GM12872 (cell line): ENCODE results near the gene AKAP9.

Source experiments
- CTCF ChIP-seq: IDR thresholded peaks from 3 replicates; pipeline ENCODE4 v1.5.1; 2011; ENCODE audit warnings: low read depth, mild to moderate bottlenecking, low read length, moderate library complexity; ENCODE audit not compliant: insufficient read depth

The AKAP9 gene

GRCh38 chr7:92058899-92059298 lies 118.2 kb downstream of the AKAP9 start:
- TF ChIP-seq CTCF: no peak

- no peak for TF ChIP-seq CTCF
Observed at GRCh38 chr7:92061154-92061553, 120.5 kb downstream of the AKAP9 start.

- no peak for TF ChIP-seq CTCF
Observed at GRCh38 chr7:92064438-92065029, 123.9 kb downstream of the AKAP9 start.

GRCh38 chr7:92071032-92071431 lies 130.4 kb downstream of the AKAP9 start:
- no peak for TF ChIP-seq CTCF

- no peak for TF ChIP-seq CTCF
Observed at GRCh38 chr7:92072121-92072520, 131.5 kb downstream of the AKAP9 start.

GRCh38 chr7:92072708-92073107 lies 132.0 kb downstream of the AKAP9 start:
- no peak for TF ChIP-seq CTCF

GRCh38 chr7:92075455-92076158 lies 134.9 kb downstream of the AKAP9 start:
- no peak for TF ChIP-seq CTCF

- no peak for TF ChIP-seq CTCF
Observed at GRCh38 chr7:92076509-92076908, 135.8 kb downstream of the AKAP9 start.
